HG02840 (cell line): ENCODE measurements around the gene CDH11.

Source experiments
- ATAC-seq: cut with Tn5 transposase; IDR thresholded peaks from one replicate; pipeline ENCODE4 v1.9.1; 2021; ENCODE audit warnings: mild to moderate bottlenecking, moderate library complexity, moderate number of reproducible peaks; ENCODE audit not compliant: unreplicated experiment, low FRiP score

CDH11 gene

GRCh38 chr16:65118871-65119270, 3.0 kb downstream of the CDH11 start:
- ATAC-seq: no peak

- no peak for ATAC-seq
Observed at GRCh38 chr16:65117811-65118448, 3.9 kb downstream of the CDH11 start.

- no peak for ATAC-seq
Observed at GRCh38 chr16:65116818-65117430, 4.9 kb downstream of the CDH11 start.

GRCh38 chr16:65116216-65116615, 5.6 kb downstream of the CDH11 start:
- ATAC-seq: no peak

GRCh38 chr16:65114527-65114926, 7.3 kb downstream of the CDH11 start:
- ATAC-seq: no peak

- no peak for ATAC-seq
Observed at GRCh38 chr16:65113441-65113840, 8.4 kb downstream of the CDH11 start.

GRCh38 chr16:65111306-65111705, 10.6 kb downstream of the CDH11 start:
- no peak for ATAC-seq

GRCh38 chr16:65106757-65107156, 15.1 kb downstream of the CDH11 start:
- ATAC-seq: no peak

GRCh38 chr16:65105171-65105570, 16.7 kb downstream of the CDH11 start:
- no peak for ATAC-seq

- no peak for ATAC-seq
Observed at GRCh38 chr16:65104471-65104870, 17.4 kb downstream of the CDH11 start.

- ATAC-seq: no peak
Observed at GRCh38 chr16:65102326-65102725, 19.5 kb downstream of the CDH11 start.

- no peak for ATAC-seq
Observed at GRCh38 chr16:65101009-65101408, 20.9 kb downstream of the CDH11 start.

GRCh38 chr16:65099607-65100006, 22.3 kb downstream of the CDH11 start:
- no peak for ATAC-seq

GRCh38 chr16:65098916-65099315, 22.9 kb downstream of the CDH11 start:
- ATAC-seq: no peak

GRCh38 chr16:65097296-65097695, 24.6 kb downstream of the CDH11 start:
- ATAC-seq: no peak

- ATAC-seq: no peak
Observed at GRCh38 chr16:65095906-65096305, 26.0 kb downstream of the CDH11 start.

- ATAC-seq: no peak
Observed at GRCh38 chr16:65095090-65095728, 26.7 kb downstream of the CDH11 start.

GRCh38 chr16:65094009-65094408, 27.9 kb downstream of the CDH11 start:
- no peak for ATAC-seq

GRCh38 chr16:65083164-65083857, 38.6 kb downstream of the CDH11 start:
- ATAC-seq: no peak

- ATAC-seq: no peak
Observed at GRCh38 chr16:65079549-65079948, 42.3 kb downstream of the CDH11 start.

- no peak for ATAC-seq
Observed at GRCh38 chr16:65077181-65077580, 44.7 kb downstream of the CDH11 start.
